Measurements from ENCODE around the gene SAMHD1.
"Not testable (repeated sequence)": the region's sequence is repeated elsewhere in the genome, so short reads cannot be mapped to it uniquely, and the experiment has no call there.

DNA sequence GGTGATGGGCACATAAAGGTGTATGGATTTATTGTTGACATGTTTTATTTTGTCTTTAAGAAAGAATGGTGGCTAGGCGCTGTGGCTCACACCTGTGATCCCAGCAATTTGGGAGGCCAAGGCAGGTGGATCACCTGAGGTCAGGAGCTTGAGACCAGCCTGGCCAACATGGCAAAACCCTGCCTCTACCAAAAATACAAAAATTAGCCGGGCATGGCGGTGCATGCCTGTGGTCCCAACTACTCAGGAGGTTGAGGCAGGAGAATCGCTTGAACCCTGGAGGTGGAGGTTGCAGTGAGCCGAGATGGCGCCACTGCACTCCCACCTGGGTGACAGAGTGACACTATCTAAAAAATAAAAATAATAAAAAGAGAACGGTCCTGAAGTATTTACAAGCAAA lies 45.4 kb downstream of the SAMHD1 start:
- TF ChIP-seq, protein P1, sequence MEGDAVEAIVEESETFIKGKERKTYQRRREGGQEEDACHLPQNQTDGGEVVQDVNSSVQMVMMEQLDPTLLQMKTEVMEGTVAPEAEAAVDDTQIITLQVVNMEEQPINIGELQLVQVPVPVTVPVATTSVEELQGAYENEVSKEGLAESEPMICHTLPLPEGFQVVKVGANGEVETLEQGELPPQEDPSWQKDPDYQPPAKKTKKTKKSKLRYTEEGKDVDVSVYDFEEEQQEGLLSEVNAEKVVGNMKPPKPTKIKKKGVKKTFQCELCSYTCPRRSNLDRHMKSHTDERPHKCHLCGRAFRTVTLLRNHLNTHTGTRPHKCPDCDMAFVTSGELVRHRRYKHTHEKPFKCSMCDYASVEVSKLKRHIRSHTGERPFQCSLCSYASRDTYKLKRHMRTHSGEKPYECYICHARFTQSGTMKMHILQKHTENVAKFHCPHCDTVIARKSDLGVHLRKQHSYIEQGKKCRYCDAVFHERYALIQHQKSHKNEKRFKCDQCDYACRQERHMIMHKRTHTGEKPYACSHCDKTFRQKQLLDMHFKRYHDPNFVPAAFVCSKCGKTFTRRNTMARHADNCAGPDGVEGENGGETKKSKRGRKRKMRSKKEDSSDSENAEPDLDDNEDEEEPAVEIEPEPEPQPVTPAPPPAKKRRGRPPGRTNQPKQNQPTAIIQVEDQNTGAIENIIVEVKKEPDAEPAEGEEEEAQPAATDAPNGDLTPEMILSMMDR (IDR thresholded peaks at IDR 0.05 in 8 of 11, conservative IDR thresholded peaks at IDR 0.05 in 3 of 11): not testable (repeated sequence)
- TF ChIP-seq POLR2A, POLR2AphosphoS5 (IDR thresholded peaks at IDR 0.05): not testable (repeated sequence)

Data from spleen (tissue), 7 donors.